Urothelium cell line (cell line): ENCODE measurements around the gene CTNND2.
"Not testable (repeated sequence)": the region's sequence is repeated elsewhere in the genome, so short reads cannot be mapped to it uniquely, and the experiment has no call there.

Experiments used
- DNase-seq: peaks from one replicate; pipeline ENCODE4 v3.0.0; 2011; ENCODE audit warnings: low spot score, mixed read lengths
- FAIRE-seq: peaks from 2 replicates; lab custom pipeline; 2011; peaks lifted over from hg19 to GRCh38; lab: Jason Lieb, UNC

Gene CTNND2

DNA sequence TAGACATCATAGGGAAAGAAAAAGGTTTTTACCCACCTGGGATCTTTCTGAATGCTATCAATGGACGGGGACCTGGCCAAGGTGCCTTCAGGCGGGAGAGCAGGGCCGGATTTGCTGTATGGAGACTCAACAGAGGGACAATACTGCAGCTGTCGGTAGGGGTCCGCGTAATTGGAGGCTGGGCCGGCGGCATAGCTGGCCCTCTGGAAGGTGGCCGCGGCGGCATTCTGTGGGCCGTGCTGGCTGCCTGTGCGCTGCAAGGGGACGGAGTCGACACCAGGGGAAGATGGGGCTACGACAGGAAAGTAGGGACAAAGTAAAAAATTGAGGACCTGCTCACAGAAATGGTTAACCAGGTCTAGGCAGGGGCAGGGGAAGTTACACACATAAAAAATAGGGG is 557.9 kb downstream of the CTNND2 start:
- FAIRE-seq (no peak), DNase-seq (no peak)

DNA sequence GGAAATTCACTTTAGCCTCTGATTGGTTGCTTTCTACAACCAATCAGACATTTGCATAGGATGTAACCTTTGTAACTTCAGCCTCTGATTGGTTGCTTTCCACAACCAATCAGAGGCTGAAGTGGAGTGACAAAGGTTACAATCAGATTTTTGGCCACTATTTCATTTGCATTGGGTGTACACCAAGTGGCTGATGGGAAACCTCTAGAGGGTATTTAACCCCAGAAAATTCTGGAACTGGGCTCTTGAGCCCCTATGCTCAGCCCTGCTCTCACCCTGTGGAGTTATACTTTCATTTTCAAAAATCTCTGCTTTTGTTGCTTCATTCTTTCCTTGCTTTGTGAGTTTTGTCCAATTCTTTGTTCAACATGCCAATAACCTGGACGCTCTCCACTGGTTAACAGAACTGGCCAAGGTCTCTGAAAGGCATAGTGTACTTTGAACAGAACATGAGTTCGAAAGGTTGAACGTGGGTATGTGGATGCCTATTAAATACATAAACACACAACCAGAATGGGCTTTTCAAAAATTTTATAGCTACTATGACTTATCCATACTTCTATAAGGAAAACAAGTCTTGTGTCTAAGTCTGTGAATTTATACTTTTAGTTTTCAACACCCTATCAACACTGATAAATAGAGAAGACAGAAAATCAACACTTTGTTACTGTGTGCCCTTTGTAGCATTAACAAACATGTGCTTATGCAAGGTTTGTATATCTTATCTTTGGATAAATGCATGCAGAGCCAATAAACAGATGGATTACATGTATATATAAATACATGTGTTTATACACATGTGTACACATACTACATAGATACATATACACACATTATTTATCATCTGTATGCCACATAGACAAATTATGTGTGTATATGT is 568.1 kb downstream of the CTNND2 start:
- DNase-seq (no peak), FAIRE-seq (no peak)

DNA sequence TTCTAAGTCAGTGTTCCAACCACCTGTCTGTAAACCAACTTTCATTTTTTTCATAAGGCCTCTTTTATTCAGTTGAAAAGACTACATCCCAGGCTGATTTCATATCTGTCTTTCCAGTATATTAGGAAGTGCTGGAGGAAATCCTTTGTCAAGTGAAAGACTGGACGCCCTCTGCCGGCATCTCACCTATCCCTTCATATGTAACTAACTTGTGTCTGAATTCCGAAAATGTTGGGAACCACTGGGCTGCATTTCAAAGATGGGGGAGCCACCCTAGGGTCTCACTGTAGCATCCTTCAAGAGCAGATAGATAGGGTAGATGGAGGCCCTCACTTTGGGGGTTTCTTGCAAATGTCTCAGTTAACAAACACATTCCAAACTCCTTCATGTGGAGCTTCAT is 569.8 kb downstream of the CTNND2 start:
- no peak for DNase-seq
- no peak for FAIRE-seq

DNA sequence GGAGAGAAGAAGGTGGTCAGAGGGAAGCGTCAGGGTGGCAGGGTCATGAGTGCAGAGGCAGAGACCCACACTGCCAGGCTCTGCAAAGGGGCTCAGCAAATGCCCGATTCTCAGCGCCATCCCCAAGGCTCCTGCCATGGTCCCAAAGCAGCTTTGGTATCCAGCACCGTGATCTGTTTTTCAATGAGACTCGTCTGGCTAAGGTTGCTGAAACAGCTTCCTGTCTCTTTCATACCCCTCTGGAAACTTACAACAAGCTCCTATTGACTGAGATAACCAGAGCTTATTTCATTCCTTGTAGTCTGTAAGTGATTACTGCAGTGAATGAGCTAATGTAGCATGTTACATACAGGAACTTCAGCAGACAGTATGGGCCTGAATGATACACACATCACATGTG is 574.6 kb downstream of the CTNND2 start:
- FAIRE-seq (no peak), DNase-seq (no peak)

DNA sequence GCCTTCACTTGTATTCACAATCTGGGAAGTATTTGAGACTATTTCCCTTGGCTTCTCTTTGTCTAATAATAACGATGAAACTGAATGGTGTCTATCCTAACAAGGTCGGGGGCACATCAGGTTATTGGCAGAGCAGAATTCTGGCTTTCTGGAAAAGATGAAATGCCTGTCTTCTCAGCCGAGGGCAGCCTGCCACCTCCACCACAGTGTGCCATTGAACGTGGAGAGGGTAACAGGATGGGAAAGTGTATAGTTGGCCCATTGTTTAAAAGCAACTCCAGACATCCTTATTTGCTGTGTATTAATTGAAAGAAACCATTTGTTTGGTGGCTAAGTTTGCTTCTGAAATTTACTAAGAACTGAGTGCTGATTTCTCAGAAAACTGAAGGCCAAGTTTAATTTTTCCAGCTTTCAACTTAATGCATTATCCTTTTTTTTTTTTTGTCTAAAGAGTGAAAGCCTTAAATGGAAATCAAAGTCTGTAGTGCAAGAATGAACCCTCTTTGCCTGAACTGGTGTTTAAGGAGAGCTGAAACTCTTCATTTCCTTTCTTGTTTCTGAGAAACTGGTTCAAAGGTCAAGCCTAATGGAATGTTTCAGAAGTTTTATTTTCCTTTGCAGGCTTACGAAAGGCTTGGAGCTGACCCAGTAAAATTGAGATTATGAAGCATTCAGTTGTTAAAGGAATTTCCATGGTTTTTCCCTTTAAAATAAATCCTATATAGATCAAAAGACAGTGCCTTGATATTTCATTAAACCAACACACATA is 579.5 kb downstream of the CTNND2 start:
- FAIRE-seq (no peak), DNase-seq (no peak)

DNA sequence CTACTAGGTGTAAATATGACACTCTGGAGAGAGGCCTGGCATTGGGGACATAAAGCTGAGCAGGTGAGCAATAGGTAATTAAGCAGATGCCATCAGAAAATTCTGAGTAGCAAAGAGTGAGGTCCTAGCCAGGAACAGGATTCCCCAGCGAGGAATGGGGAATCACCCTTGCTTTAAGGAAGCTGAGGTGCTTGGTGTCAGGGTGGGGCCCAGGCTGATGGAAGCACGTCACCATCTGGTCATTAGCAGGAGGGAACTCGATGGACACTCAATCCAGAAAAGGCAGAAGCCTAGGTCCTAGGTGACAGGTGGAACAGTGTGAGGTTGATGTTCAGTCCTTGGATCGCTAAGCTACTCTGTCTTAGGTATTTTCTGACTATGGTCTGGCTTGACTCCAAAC is 580.5 kb downstream of the CTNND2 start:
- FAIRE-seq (peak; percentile 63), DNase-seq (no peak)

DNA sequence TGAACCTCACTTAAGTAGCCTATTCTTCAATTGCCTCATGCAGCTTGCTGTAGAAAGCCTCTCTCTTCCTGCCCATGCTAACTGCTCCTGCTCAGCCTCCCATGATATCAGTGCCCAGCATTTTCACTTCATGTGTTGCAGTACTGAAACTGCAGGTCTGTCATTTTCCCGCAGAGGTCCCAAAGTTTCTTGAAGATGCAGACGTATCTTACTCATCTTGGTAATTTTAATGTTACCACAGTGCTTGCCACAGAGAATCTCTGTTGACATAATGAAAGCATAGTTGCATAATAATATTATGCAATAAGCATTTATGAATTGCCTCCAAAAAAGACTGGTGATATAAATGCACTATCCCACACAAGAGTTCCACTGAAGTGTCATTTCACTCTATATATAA is 582.1 kb downstream of the CTNND2 start:
- FAIRE-seq (no peak), DNase-seq (no peak)

DNA sequence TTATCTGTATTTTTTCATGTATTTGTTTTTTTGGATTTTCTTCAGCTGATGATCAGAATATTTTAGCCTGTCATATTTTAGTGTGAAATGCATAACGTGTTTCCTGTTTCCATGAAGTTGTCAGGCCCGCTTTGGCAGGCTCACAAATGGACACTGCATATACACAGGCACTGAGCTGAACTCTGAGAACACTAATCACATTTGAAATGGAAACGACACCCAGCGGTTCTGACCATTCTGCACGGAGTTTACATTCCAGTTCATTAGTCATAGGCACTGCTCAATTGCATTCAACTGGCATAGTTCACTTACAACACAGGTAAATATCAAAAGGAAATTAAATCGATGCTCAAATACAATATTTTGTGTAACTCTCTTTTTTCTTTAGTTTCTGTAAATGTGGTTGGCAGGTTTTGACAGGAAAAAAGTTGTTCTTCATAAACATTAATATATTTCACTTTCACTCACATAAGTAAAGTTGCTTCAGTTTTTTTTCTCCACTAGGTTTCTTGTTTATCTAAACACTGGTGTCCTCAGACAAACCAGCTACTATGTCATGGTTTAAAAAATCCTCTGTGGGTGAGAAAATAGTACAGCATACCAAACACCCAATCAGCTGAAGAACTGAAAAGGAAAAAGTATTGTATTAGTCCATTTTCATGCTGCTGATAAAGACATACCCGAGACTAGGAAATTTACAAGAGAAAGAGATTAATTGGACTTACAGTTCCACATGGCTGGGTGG is 584.2 kb downstream of the CTNND2 start:
- no peak for FAIRE-seq
- DNase-seq = peak; percentile 65

DNA sequence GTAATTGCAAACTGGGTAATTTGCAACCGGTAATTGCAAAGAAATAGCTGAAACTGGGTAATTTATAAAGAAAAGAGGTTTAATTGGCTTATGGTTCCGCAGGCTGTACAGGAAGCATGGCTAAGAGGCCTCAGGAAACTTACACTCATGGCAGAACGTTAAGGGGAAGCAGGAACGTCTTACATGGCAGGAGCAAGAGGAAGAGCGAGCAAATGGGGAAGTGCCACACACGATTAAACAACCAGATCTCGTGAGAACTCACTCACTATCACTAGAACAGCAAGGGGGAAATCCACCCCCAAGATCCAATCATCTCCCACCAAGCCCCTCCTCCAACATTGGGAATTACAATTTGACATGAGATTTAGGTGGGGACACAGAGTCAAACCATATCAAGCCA is 590.6 kb downstream of the CTNND2 start:
- not testable (repeated sequence) for DNase-seq, FAIRE-seq

DNA sequence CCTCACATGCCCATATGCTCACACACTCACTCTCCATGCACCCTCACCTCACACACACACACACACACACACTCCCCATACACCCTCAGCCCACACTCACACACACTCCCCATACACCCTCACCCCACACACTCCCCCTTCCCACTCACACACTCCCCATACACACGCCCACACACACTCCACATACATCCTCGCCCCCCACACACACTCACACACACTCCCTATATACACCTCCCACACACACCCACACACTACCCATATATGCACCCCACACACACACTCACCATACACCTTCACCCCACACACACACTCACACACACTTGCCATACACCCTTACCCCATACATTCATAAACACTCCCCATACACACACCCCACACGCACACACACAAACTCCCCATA is 592.5 kb downstream of the CTNND2 start:
- FAIRE-seq = peak; percentile 98

DNA sequence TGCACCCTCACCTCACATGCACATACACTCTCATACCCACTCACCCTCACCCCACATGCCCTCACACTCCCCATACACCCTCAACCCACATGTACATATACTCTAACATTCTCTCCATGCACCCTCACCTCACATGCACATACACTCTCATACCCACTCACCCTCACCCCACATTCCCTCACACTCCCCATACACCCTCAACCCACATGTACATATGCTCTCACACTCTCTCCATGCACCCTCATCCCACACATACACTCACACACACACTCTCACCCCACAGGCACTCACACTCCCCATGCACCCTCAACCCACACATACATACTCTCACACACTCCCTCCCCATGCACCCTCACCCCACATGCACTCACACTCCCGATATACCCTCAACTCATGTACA is 593.0 kb downstream of the CTNND2 start:
- no peak for DNase-seq
- no peak for FAIRE-seq

More for the DNA sequence above, 592.5 kb downstream of the CTNND2 start:
- DNase-seq = no peak

DNA sequence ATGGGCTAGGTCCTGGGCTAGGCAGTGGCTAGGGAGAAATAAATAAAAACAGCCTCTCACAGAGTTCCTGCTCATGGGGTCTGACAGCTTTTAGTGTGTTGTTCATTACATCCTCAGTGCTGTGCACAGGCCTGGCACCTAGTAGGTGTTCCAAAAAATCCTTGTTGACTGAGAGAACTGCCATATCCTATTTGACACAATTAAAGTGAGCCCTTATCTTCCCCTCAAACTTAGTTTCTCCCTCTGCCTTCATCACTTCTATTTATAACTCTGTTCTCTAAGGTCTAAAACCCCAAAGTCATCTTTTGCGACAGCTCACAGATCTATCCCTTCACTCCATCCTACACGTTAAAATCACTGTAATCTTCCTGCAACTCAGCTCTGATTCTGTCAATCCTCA is 594.1 kb downstream of the CTNND2 start:
- DNase-seq (no peak), FAIRE-seq (no peak)

DNA sequence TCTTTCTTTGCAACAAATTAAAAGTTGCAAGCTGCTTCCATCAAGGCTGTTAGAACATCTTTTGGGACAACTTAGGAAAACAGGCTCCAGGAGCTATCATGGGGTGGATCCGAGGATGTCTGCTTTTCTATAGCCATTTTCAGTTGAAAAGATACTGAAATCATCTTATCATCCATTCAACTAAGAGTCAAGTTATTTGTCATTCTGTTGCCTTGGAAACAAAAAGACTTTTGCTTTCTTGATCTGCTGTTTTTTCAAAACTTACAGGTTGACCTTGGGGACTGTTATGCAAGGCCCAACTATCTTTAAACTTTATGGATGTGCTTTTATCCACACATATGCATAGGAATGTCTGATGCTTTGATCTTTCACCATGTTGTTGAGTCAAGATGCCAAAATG is 597.9 kb downstream of the CTNND2 start:
- FAIRE-seq (no peak), DNase-seq (no peak)

DNA sequence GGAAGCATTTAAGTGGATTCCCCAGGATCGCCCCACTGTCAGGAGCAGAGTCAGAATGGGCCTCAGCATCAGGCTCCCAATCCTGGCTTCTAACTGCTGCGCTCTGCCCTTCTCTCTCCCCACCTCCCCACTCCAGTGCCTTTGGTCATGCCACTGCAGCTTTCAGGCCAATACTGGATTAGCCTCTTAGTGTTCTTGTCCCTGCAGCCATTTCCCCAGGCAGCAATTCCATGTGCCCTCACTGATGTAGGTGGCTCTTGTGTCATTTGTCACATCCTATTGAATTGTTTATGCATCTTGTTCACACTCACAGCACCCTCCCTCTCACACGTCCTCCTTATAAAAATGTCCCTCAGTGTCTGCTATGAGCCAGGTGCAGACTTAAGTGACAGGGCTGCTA is 599.0 kb downstream of the CTNND2 start:
- FAIRE-seq (no peak), DNase-seq (no peak)

DNA sequence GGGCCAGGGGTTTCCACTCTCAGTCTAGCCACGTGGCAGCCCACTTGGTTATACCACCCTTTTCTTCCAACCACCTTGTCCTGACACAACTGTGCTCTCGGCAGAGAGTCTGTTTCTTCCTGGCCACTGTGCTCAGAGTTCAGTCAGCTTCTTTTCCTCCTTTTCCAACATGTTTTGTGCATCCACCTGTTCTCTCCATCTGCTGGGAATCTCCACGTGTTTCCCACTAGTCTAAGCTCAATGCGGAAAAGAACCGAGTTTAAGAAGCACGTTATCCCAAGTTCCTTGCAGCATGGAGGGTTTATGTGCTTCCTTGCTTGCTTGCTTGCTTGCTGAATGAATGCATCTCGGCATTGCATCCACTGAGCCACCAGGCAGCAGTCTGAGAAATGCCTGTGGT is 599.6 kb downstream of the CTNND2 start:
- FAIRE-seq (peak; percentile 63), DNase-seq (no peak)

DNA sequence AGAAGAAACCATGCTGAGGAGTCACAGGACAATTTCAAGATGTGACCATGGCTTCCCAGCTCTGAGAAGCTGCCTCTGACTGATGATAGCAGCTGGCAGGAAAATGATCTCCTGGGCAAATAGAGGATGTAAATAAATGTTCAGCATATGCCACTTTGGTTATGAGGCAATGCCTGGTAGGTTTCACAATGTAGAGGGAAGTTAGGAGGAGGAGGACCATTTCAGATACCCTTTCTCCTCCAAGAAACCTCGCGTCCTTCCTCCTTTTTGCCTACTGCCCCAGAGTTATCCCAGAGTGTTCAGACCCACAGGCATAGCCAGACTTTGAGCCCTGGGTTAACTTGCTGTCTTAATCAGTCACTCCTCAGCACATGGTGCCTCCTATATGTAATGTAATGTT is 601.6 kb downstream of the CTNND2 start:
- FAIRE-seq (peak; percentile 48), DNase-seq (no peak)

DNA sequence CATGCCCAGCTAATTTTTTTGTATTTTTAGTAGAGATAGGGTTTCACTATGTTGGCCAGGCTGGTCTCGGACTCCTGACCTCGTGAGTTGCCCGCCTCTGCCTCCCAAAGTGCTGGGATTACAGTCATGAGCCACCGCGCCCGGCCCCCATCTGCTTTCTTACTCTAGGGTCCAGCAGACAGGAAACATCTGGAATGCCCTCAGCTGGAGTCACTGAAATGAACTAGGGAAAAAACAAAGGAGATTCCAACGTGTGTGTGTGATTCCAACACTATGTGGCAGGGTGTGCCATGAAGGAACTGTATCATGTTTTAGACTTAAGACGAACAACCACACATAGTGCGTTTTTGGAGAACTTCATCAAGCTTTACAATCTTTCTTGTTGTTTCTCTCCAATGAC is 603.1 kb downstream of the CTNND2 start:
- no peak for FAIRE-seq
- no peak for DNase-seq

DNA sequence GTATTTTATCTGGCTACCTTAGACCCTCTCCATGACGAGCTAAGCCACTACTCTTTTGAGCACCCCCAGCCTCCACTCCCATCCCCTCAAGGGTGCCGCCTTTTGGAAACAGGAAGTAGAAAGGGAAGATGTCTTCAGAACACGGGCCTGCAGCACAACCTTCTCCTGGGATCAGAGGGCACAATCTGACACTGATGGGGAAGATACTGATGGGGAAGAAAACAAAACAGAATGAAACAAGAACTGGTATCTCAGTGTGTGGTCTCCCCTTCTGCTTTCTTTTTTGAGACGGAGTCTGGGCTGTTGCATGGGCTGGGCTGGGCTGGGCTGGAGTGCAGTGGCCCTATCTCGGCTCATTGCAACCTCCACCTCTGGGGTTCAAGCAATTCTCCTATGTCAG is 603.5 kb downstream of the CTNND2 start:
- DNase-seq = no peak
- FAIRE-seq = no peak

DNA sequence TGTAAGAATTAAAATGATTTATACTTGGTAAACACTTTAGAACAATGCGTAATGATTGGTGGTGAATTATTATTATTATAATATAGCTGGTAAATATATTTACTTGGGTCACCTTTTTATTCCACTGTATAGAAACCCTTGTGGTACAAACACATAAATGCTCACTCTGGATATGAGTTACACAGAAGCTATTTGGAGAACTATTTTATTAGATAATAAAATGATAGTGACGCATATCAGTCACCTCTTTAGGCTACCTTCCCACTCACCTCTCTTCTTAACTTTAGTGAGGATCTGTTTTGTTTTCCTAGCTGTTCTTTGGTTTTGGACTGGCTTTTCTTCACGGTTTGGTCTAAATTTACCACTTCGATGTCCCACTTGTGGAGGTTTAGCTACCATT is 605.4 kb downstream of the CTNND2 start:
- FAIRE-seq (no peak), DNase-seq (no peak)

DNA sequence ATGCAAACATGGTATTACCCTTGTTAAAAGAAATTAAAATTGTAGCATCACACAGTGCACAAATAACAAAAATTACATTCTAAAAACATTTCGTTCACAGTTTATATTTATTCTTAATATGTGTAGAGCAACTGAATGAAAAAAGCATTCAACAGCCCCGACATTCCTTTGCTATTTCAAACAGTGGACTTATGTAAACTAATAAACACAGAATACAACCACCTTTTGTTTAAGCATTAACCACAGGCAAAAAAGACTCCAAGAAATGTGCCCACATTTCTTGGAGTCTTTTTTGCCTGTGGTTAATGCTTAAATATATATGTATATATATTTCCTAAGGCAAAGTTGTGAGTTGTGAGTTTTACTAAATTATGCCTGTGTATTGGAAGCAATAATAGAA is 610.7 kb downstream of the CTNND2 start:
- FAIRE-seq (no peak), DNase-seq (peak; percentile 30)

DNA sequence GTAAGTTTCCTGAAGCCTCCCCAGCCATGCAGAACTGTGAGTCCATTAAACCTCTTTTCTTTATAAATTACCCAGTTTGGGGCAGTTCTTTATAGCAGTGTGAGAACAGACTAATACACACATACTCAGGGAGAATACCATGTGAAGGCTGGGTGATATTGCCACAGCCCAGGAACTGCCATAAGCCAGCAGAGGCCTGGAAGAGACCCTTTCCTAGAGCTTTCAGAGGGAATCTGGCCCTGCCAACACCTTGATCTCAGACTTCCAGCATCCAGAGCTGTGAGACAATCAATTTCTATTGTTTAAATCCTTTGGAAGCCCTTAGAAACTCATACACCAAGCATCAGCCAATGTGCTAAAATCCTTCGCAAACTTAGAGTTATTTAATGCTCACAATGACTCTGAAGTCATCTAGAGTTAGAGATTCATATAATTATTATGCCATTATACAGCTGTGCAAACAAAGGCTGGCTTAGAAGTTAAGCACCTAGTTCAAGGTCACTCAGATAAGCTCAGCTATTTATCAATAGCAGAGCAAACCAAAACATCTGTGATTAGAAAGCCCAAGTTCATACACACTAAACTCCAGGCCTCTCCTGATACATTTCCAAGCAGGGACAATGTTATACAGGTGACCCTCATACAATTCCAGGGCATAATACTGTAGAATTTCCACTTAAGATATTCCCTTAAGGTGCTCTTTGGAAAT is 611.4 kb downstream of the CTNND2 start:
- FAIRE-seq = no peak
- DNase-seq = no peak
